Measurements from ENCODE around the gene VSTM5. TPM values are rescaled to one million over a fixed set of nuclear protein-coding genes. Genes with fewer than 3 reads are reported as not detected.

Gene VSTM5
- total RNA-seq, 1 experiment from 2014 or later: not detected

GRCh38 chr11:93807980-93808379 lies 42.4 kb downstream of the VSTM5 start:
- Histone ChIP-seq H3K4me3 (replicated peaks in 1 of 2; ENCODE audit: low read depth in 1 of 2, low read length in 2 of 2) (no peak overlapping the region), H3K9ac (ENCODE audit: low read length) (no peak overlapping the region), H3K4me1 (ENCODE audit: control insufficient read depth in 1 of 2, insufficient read depth in 2 of 2, low read length in 2 of 2) (no peaks in the 10 kb centered on the region), H3K27ac (ENCODE audit: low read depth, low read length) (no peak overlapping the region), H3K36me3 (ENCODE audit: control insufficient read depth in 1 of 2, insufficient read depth in 2 of 2, low read length in 2 of 2) (peaks cover 61 to 62% of the 10 kb centered on the region in 2 experiments; a peak in 3 of 4 replicates), H2AFZ (ENCODE audit: low read depth, low read length, poor library complexity, severe bottlenecking) (no peak overlapping the region), H3K9me2 (ENCODE audit: insufficient read depth) (no peaks in the 10 kb centered on the region), H3K9me3 (ENCODE audit: control insufficient read depth in 1 of 2, insufficient read depth in 1 of 2, low read depth in 1 of 2, low read length in 2 of 2) (no peaks in the 10 kb centered on the region), H3K27me3 (ENCODE audit: insufficient read depth, low read length) (no peaks in the 10 kb centered on the region), H3K79me2 (ENCODE audit: insufficient read depth, low read length) (peaks cover 38% of the 10 kb centered on the region), H4K20me1 (ENCODE audit: insufficient read depth) (peaks cover 9% of the 10 kb centered on the region; the same call in 1 of the 2 replicates), H3K4me2 (ENCODE audit: low read length) (no peak overlapping the region)
- ATAC-seq: no peak
- BruUV-seq (replicated peaks): no TSS peak
- TF ChIP-seq CBX3 (IDR thresholded peaks at IDR 0.05; ENCODE audit: low read depth): no peak
- TF ChIP-seq, protein P1, sequence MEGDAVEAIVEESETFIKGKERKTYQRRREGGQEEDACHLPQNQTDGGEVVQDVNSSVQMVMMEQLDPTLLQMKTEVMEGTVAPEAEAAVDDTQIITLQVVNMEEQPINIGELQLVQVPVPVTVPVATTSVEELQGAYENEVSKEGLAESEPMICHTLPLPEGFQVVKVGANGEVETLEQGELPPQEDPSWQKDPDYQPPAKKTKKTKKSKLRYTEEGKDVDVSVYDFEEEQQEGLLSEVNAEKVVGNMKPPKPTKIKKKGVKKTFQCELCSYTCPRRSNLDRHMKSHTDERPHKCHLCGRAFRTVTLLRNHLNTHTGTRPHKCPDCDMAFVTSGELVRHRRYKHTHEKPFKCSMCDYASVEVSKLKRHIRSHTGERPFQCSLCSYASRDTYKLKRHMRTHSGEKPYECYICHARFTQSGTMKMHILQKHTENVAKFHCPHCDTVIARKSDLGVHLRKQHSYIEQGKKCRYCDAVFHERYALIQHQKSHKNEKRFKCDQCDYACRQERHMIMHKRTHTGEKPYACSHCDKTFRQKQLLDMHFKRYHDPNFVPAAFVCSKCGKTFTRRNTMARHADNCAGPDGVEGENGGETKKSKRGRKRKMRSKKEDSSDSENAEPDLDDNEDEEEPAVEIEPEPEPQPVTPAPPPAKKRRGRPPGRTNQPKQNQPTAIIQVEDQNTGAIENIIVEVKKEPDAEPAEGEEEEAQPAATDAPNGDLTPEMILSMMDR (IDR thresholded peaks at IDR 0.05 in 2 of 3, conservative IDR thresholded peaks at IDR 0.05 in 1 of 3; ENCODE audit: borderline replicate concordance in 1 of 3, insufficient read depth in 1 of 3, low read depth in 2 of 3, low read length in 2 of 3): no peak
- TF ChIP-seq, protein P2, sequence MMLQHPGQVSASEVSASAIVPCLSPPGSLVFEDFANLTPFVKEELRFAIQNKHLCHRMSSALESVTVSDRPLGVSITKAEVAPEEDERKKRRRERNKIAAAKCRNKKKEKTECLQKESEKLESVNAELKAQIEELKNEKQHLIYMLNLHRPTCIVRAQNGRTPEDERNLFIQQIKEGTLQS (IDR thresholded peaks at IDR 0.05): no peak
- no peak for TF ChIP-seq ZFX (IDR thresholded peaks at IDR 0.05)
- no peak for TF ChIP-seq JUND (IDR thresholded peaks at IDR 0.05)
- no peak for TF ChIP-seq SRF (IDR thresholded peaks at IDR 0.05; ENCODE audit: low read depth)
- TF ChIP-seq EZH2 (IDR thresholded peaks at IDR 0.05): no peak
- TF ChIP-seq EZH2phosphoT487 (IDR thresholded peaks at IDR 0.05; ENCODE audit: borderline replicate concordance): no peak
- TF ChIP-seq, protein P3, sequence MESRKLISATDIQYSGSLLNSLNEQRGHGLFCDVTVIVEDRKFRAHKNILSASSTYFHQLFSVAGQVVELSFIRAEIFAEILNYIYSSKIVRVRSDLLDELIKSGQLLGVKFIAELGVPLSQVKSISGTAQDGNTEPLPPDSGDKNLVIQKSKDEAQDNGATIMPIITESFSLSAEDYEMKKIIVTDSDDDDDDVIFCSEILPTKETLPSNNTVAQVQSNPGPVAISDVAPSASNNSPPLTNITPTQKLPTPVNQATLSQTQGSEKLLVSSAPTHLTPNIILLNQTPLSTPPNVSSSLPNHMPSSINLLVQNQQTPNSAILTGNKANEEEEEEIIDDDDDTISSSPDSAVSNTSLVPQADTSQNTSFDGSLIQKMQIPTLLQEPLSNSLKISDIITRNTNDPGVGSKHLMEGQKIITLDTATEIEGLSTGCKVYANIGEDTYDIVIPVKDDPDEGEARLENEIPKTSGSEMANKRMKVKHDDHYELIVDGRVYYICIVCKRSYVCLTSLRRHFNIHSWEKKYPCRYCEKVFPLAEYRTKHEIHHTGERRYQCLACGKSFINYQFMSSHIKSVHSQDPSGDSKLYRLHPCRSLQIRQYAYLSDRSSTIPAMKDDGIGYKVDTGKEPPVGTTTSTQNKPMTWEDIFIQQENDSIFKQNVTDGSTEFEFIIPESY (IDR thresholded peaks at IDR 0.05; ENCODE audit: extremely low read depth, insufficient replicate concordance, low read length): no peak
- no peak for TF ChIP-seq YY1 (IDR thresholded peaks at IDR 0.05; ENCODE audit: extremely low read depth, insufficient replicate concordance, low read depth, low read length)
- no peak for TF ChIP-seq POLR2AphosphoS5 (IDR thresholded peaks at IDR 0.05; ENCODE audit: low read depth, low read length)
- no peak for TF ChIP-seq SP1 (IDR thresholded peaks at IDR 0.05; ENCODE audit: low read depth)
- TF ChIP-seq FOSL1 (IDR thresholded peaks at IDR 0.05; ENCODE audit: low read depth): no peak
- TF ChIP-seq SIN3A (IDR thresholded peaks at IDR 0.05; ENCODE audit: low read depth): no peak
- TF ChIP-seq EGR1 (IDR thresholded peaks at IDR 0.05; ENCODE audit: low read depth): no peak
- TF ChIP-seq CEBPB (IDR thresholded peaks at IDR 0.05; ENCODE audit: low read depth): no peak
- POLR2A ChIA-PET: no interaction called here
- CTCF ChIA-PET: no interaction called here
- RAD21 ChIA-PET (ENCODE audit: low non-redundant PET in 1 of 2, low total read pairs in 2 of 2, uncharacterized antibody in 2 of 2, unreplicated experiment in 2 of 2): no interaction called here
- intact Hi-C loops (cut with micrococcal nuclease): no loop called here
- no peak for DNase-seq (ENCODE audit: low read depth, low spot score)

All from HCT116 (cell line).